ENCODE data around the gene CCDC57.

The CCDC57 gene

GRCh38 chr17:82118168-82118814 lies 94.4 kb downstream of the CCDC57 start:
- no peak for DNase-seq
- in situ Hi-C loops (cut with MboI; ENCODE audit: low pct_unique_long_range_greater_than_20kb, low sequenced_read_pairs): no loop called here

GRCh38 chr17:82117139-82118090 lies 95.2 kb downstream of the CCDC57 start:
- in situ Hi-C loops (cut with MboI; ENCODE audit: low pct_unique_long_range_greater_than_20kb, low sequenced_read_pairs): no loop called here
- no peak for DNase-seq

- in situ Hi-C loops (cut with MboI; ENCODE audit: low pct_unique_long_range_greater_than_20kb, low sequenced_read_pairs): no loop called here
- no peak for DNase-seq
Measured at GRCh38 chr17:82116246-82116645, 96.4 kb downstream of the CCDC57 start.

- no peak for DNase-seq
- in situ Hi-C loops (cut with MboI; ENCODE audit: low pct_unique_long_range_greater_than_20kb, low sequenced_read_pairs): no loop called here
Measured at GRCh38 chr17:82114872-82115271, 97.8 kb downstream of the CCDC57 start.

- in situ Hi-C loops (cut with MboI; ENCODE audit: low pct_unique_long_range_greater_than_20kb, low sequenced_read_pairs): no loop called here
- DNase-seq: no peak
Measured at GRCh38 chr17:82114447-82114846, 98.2 kb downstream of the CCDC57 start.

- DNase-seq: no peak
- in situ Hi-C loops (cut with MboI; ENCODE audit: low pct_unique_long_range_greater_than_20kb, low sequenced_read_pairs): no loop called here
Measured at GRCh38 chr17:82113941-82114340, 98.7 kb downstream of the CCDC57 start.

- in situ Hi-C loops (cut with MboI; ENCODE audit: low pct_unique_long_range_greater_than_20kb, low sequenced_read_pairs): no loop called here
- DNase-seq: no peak
Measured at GRCh38 chr17:82113422-82113821, 99.2 kb downstream of the CCDC57 start.

- DNase-seq: no peak
- in situ Hi-C loops (cut with MboI; ENCODE audit: low pct_unique_long_range_greater_than_20kb, low sequenced_read_pairs): no loop called here
Measured at GRCh38 chr17:82112914-82113311, 99.7 kb downstream of the CCDC57 start.

GRCh38 chr17:82112181-82112913 lies 100.3 kb downstream of the CCDC57 start:
- no peak for DNase-seq
- in situ Hi-C loops (cut with MboI; ENCODE audit: low pct_unique_long_range_greater_than_20kb, low sequenced_read_pairs): no loop called here

GRCh38 chr17:82110298-82110697 lies 102.3 kb downstream of the CCDC57 start:
- DNase-seq: no peak
- in situ Hi-C loops (cut with MboI; ENCODE audit: low pct_unique_long_range_greater_than_20kb, low sequenced_read_pairs): no loop called here

- in situ Hi-C loops (cut with MboI; ENCODE audit: low pct_unique_long_range_greater_than_20kb, low sequenced_read_pairs): no loop called here
- no peak for DNase-seq
Measured at GRCh38 chr17:82108961-82109475, 103.6 kb downstream of the CCDC57 start.

GRCh38 chr17:82108496-82108945 lies 104.1 kb downstream of the CCDC57 start:
- no peak for DNase-seq
- in situ Hi-C loops (cut with MboI; ENCODE audit: low pct_unique_long_range_greater_than_20kb, low sequenced_read_pairs): no loop called here

GRCh38 chr17:82108038-82108437 lies 104.6 kb downstream of the CCDC57 start:
- DNase-seq: no peak
- in situ Hi-C loops (cut with MboI; ENCODE audit: low pct_unique_long_range_greater_than_20kb, low sequenced_read_pairs): no loop called here

- DNase-seq: peak; percentile 32
- in situ Hi-C loops (cut with MboI; ENCODE audit: low pct_unique_long_range_greater_than_20kb, low sequenced_read_pairs): no loop called here
Measured at GRCh38 chr17:82107341-82107860, 105.2 kb downstream of the CCDC57 start.

- in situ Hi-C loops (cut with MboI; ENCODE audit: low pct_unique_long_range_greater_than_20kb, low sequenced_read_pairs): no loop called here
- no peak for DNase-seq
Measured at GRCh38 chr17:82106688-82107305, 105.8 kb downstream of the CCDC57 start.

- in situ Hi-C loops (cut with MboI; ENCODE audit: low pct_unique_long_range_greater_than_20kb, low sequenced_read_pairs): no loop called here
- peak; percentile 78 for DNase-seq
Measured at GRCh38 chr17:82105882-82106687, 106.6 kb downstream of the CCDC57 start.

- DNase-seq: no peak
- in situ Hi-C loops (cut with MboI; ENCODE audit: low pct_unique_long_range_greater_than_20kb, low sequenced_read_pairs): no loop called here
Measured at GRCh38 chr17:82105417-82105881, 107.2 kb downstream of the CCDC57 start.

GRCh38 chr17:82104797-82105416 lies 107.7 kb downstream of the CCDC57 start:
- in situ Hi-C loops (cut with MboI; ENCODE audit: low pct_unique_long_range_greater_than_20kb, low sequenced_read_pairs): no loop called here
- no peak for DNase-seq
